Measurements from ENCODE around the gene KNSTRN.

GRCh38 chr15:40416056-40416455 is 33.5 kb downstream of the KNSTRN start:
- TF ChIP-seq CTCF (IDR thresholded peaks at IDR 0.05) (no peak), POLR2A (IDR thresholded peaks at IDR 0.05) (no peak), POLR2AphosphoS5 (IDR thresholded peaks at IDR 0.05) (no peak)
